ENCODE results near the gene MRPL18.

The MRPL18 gene

DNA sequence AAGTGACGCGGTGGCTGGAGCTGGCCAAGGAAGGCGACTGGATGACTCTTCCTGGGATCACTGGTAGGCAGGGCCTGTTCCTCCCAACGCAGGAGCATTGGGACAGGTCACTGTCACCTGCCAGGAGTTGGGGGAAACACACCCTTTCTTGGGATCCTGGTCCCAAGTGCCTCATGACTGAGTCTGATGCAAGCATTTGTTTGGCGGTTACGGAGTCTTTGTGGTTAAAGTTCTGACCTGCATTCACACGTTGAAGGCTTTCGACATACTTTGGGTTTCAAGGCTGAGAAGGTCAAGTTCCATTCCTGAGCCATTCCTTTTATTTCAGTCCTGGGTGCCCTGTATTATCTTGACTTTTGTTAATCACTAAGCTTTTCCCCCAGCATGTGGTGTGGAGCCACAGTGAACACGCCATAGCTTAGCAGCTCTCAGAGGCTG, 15.8 kb downstream of the MRPL18 start:
- Histone ChIP-seq H3K4me1 (ENCODE audit: low read length) (no peaks in the 10 kb centered on the region; the same call in 1 of the 2 replicates), H3K4me3 (ENCODE audit: low read length) (no peak overlapping the region), H2AFZ (ENCODE audit: low read depth, low read length) (no peak overlapping the region), H3K36me3 (replicated peaks; ENCODE audit: low read depth, low read length) (no peaks in the 10 kb centered on the region), H3K27ac (ENCODE audit: low read length) (no peak overlapping the region), H4K20me1 (ENCODE audit: insufficient read depth, low read length) (no peaks in the 10 kb centered on the region), H3K9ac (ENCODE audit: low read length) (no peak overlapping the region), H3K27me3 (ENCODE audit: low read depth, low read length) (no peaks in the 10 kb centered on the region), H3K4me2 (ENCODE audit: low read length) (no peak overlapping the region), H3K9me3 (ENCODE audit: insufficient read depth, low read length) (no peaks in the 10 kb centered on the region), H3K79me2 (ENCODE audit: low read length) (no peaks in the 10 kb centered on the region)
- no peak for TF ChIP-seq EZH2phosphoT487 (IDR thresholded peaks at IDR 0.05; ENCODE audit: low read depth)
- no peak for TF ChIP-seq CTCF (IDR thresholded peaks at IDR 0.05; ENCODE audit: low read depth, low read length)

DNA sequence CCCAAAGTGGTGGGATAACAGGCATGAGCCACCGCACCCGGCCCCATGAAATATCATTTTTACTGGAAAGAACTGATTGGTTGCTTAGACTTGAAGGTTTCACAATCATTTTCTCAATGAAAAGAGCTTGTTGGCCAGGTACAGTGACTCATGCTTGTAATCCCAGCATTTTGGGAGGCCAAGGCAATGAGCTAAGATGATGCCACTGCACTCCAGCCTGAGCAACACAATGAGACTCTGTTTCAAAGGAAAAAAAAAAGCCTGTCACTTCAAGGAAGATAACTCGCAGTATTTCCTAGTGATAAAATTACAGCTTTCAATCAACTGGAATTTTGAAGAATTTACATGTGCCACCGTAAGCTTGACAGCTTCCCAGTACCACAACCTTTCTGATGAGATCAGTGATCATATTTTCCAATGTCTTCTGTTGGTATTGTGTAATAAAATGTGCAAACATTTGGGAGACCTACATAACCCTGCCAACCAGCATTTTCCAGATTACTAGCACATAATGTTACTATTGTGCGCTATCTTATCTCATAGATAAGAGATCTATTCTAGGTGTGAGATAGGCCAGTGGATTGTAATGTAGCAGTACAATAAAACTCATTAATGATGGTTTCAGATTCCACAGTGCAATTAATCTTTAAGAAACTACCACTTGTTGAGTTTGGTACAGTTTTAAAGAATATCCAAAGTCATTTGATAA, 17.0 kb downstream of the MRPL18 start:
- H3K4me3 ChIP-seq (ENCODE audit: low read length): no peak overlapping the region

GRCh38 chr6:159808647-159809046, 18.4 kb downstream of the MRPL18 start:
- no peaks in the 10 kb centered on the region for H4K20me1 ChIP-seq (ENCODE audit: insufficient read depth, low read length)
- H3K79me2 ChIP-seq (ENCODE audit: low read length): no peaks in the 10 kb centered on the region
- H3K4me2 ChIP-seq (ENCODE audit: low read length): no peak overlapping the region
- H3K4me1 ChIP-seq (ENCODE audit: low read length): peaks cover 15% of the 10 kb centered on the region
- no peak overlapping the region for H3K9ac ChIP-seq (ENCODE audit: low read length)
- no peak overlapping the region for H3K4me3 ChIP-seq (ENCODE audit: low read length)
- no peak overlapping the region for H2AFZ ChIP-seq (ENCODE audit: low read depth, low read length)
- H3K9me3 ChIP-seq (ENCODE audit: insufficient read depth, low read length): no peaks in the 10 kb centered on the region
- TF ChIP-seq EZH2phosphoT487 (IDR thresholded peaks at IDR 0.05; ENCODE audit: low read depth) (no peak), CTCF (IDR thresholded peaks at IDR 0.05; ENCODE audit: low read depth, low read length) (no peak)
- H3K27ac ChIP-seq (ENCODE audit: low read length): no peak overlapping the region
- H3K36me3 ChIP-seq (replicated peaks; ENCODE audit: low read depth, low read length): peaks cover 4% of the 10 kb centered on the region
- H3K27me3 ChIP-seq (ENCODE audit: low read depth, low read length): no peaks in the 10 kb centered on the region

More for the DNA sequence above, 17.0 kb downstream of the MRPL18 start:
- H3K9ac ChIP-seq (ENCODE audit: low read length): no peak overlapping the region
- no peaks in the 10 kb centered on the region for H3K27me3 ChIP-seq (ENCODE audit: low read depth, low read length)
- no peaks in the 10 kb centered on the region for H3K9me3 ChIP-seq (ENCODE audit: insufficient read depth, low read length)
- H3K36me3 ChIP-seq (replicated peaks; ENCODE audit: low read depth, low read length): peaks cover 3% of the 10 kb centered on the region
- no peak overlapping the region for H3K4me2 ChIP-seq (ENCODE audit: low read length)
- TF ChIP-seq EZH2phosphoT487 (IDR thresholded peaks at IDR 0.05; ENCODE audit: low read depth): no peak
- TF ChIP-seq CTCF (IDR thresholded peaks at IDR 0.05; ENCODE audit: low read depth, low read length): no peak
- H2AFZ ChIP-seq (ENCODE audit: low read depth, low read length): no peak overlapping the region
- H4K20me1 ChIP-seq (ENCODE audit: insufficient read depth, low read length): no peaks in the 10 kb centered on the region
- no peak overlapping the region for H3K27ac ChIP-seq (ENCODE audit: low read length)
- H3K4me1 ChIP-seq (ENCODE audit: low read length): peaks cover 13% of the 10 kb centered on the region
- no peaks in the 10 kb centered on the region for H3K79me2 ChIP-seq (ENCODE audit: low read length)

DNA sequence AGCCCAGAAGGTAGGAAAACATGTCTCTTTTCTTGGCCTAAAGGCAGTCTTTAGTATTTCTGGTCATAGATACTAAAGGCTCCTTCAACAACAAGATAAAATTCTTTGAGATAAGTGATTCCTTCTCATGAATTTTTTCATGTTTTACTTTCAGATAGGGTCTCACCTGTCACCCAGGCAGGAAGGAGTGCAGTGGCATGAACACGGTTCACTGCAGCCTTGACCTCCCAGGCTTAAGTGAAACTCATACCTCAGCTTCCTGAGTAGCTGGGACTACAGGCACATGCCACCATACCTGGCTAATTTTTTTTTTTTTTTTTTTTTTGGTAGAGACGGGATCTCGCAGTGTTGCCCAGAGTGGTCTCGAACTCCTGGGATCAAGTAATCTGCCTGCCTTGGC, 18.9 kb downstream of the MRPL18 start:
- H3K4me1 ChIP-seq (ENCODE audit: low read length): peaks cover 15% of the 10 kb centered on the region
- no peak overlapping the region for H3K4me2 ChIP-seq (ENCODE audit: low read length)
- H3K9me3 ChIP-seq (ENCODE audit: insufficient read depth, low read length): no peaks in the 10 kb centered on the region
- H3K27ac ChIP-seq (ENCODE audit: low read length): no peak overlapping the region
- no peaks in the 10 kb centered on the region for H3K27me3 ChIP-seq (ENCODE audit: low read depth, low read length)
- no peak overlapping the region for H2AFZ ChIP-seq (ENCODE audit: low read depth, low read length)
- H3K9ac ChIP-seq (ENCODE audit: low read length): no peak overlapping the region
- no peaks in the 10 kb centered on the region for H4K20me1 ChIP-seq (ENCODE audit: insufficient read depth, low read length)
- H3K79me2 ChIP-seq (ENCODE audit: low read length): no peaks in the 10 kb centered on the region
- H3K36me3 ChIP-seq (replicated peaks; ENCODE audit: low read depth, low read length): peaks cover 4% of the 10 kb centered on the region
- no peak overlapping the region for H3K4me3 ChIP-seq (ENCODE audit: low read length)
- TF ChIP-seq CTCF (IDR thresholded peaks at IDR 0.05; ENCODE audit: low read depth, low read length) (no peak), EZH2phosphoT487 (IDR thresholded peaks at IDR 0.05; ENCODE audit: low read depth) (no peak)
